Stimulated activated CD4-positive, alpha-beta T cell treated with anti-CD3 and anti-CD28 coated beads, Interleukin-1b, Interleukin-23, amount 100 ng/mL, for 24 hours (primary cell): ENCODE measurements around the gene APOL5.

Experiments used
- DNase-seq, 4 experiments: peaks; one replicate each; pipeline ENCODE4 v3.0.0-alpha.2; 2020; ENCODE audit warnings: low read depth in 4 of 4, low spot score in 1 of 4

APOL5 gene

GRCh38 chr22:35740616-35741015, 22.9 kb downstream of the APOL5 start:
- no peak for DNase-seq

DNA sequence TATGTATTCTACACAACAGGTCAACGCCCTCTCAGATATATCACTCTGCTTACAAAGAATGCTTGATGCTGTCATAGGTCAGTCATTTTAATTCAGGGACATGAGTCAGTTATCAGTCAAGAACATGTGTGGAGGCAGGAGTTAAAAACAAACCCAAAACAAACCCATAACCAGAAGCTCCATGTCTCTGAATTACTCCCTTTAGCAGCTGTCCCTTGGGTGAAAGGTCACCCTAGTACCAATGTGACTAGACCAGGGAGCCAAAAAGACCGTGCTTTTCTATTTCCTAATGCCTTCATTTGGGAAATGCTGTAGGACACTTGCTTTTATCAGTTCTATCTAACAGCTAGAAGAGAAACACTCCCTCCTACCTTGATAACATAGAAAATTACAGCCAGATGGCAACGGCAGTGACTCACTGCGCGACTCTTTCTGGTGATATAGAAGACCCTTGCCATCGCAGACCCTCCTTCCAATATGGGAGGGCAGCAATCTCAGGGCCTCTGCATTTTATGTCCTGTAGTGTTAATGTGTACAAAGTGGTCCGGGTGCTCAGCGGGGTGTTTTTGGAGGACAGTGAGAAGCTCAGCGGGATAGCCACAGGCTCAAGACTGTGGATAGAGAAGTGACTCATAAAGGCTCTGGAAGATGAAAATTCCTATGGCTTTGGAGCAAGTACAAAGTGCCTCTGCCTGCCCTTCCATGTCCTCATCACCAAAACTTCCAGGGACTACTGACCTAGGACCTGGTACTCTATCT, 24.8 kb downstream of the APOL5 start:
- no peak for DNase-seq

DNA sequence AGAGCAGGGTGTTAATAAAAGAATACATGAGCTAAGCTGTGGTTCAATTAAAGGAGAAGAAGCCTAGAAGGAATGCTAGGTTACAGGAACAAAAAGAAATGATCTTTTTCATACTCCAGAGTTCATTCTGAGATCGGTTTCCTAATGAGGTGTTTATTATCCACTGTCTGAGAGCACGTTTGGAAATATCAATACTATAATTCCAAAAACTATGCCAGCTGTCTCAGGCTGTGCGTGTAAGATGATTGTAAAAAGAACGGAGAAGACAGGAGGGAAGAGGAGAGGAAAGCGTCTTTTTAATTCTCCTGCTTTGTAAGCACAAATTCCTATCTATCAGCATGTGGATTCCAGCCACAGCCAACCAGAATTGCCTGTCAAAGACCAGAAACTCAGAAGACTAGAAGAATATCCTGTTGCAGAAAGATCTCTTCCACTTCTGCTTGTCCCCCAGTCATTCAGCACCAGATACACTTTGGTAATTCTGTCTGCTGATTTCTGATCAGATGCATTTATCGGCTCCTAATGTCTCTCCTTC, 25.7 kb downstream of the APOL5 start:
- DNase-seq = no peak

- no peak for DNase-seq
Observed at GRCh38 chr22:35746248-35746647, 28.6 kb downstream of the APOL5 start.

DNA sequence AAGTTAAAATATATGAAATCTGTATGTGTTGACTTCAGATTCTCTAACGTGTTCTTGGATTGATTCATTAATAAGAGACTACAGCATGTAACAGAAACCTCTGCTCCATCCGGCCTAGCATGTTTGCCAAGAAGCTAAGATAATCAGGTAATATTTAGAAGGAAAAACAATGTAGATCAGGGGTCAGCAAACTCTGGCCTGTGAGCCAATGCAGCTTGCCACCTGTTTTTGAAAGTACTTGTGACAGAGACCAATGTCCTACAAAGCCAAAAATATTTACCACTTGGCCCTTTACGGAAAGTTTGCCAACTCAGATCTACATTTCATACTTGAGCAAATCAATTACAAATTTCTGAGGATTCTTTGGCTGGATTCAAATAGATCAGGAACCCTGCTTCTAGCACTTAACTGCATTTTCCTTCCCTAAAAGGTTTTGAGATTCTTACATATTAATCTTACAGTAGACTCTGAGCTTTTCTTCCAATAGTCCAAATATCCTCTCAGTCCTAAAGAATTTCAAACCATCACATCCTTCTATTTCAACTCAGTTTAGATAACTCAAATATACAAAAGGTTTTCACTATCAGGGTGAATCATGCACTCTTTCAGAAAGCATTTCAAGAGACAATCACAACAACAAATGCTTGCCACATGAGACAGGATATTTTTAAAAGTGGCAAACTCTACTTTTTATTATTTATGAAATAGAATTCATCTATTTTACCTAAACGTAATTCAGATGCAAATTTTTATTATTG, 29.5 kb downstream of the APOL5 start:
- DNase-seq = no peak

DNA sequence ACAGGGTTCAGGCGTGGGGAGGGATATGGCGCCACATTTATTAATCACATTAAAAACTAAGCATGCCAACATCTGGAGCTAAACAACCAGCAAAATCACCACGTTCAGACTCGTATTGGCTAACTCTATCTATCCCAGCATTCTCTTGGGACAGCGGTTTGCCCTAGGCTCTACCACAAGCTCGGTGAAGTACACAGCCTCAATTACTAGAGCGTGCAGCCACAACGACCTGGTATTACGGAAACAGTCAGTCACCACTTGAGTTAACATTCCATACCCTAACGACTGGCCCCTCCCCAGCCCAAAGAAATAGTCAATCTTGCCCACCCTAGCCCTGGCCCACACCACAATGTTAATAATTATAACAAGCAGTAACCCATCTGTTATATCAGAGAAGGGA, 32.1 kb downstream of the APOL5 start:
- no peak for DNase-seq

GRCh38 chr22:35752006-35752862, 34.6 kb downstream of the APOL5 start:
- no peak for DNase-seq

- no peak for DNase-seq
Observed at GRCh38 chr22:35752863-35753189, 35.2 kb downstream of the APOL5 start.

DNA sequence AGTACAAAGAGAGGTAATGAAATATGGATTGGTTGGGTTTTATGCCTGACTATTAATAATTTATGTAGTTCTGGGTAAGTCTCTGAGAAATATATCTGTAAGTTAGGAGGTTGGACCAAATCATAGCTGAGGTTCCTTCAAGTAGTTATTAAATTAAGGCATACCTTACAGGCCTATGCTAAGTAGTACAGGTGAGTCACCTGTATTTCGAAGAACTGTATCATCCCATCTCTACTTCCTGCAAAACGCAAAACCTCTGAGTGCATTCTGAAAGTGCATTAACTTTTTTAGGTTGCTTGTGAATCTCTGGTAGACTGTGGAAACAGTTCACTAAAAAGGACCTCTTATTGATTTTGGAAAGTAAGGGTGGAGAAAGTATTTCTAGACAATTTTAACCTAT, 37.1 kb downstream of the APOL5 start:
- DNase-seq = no peak

DNA sequence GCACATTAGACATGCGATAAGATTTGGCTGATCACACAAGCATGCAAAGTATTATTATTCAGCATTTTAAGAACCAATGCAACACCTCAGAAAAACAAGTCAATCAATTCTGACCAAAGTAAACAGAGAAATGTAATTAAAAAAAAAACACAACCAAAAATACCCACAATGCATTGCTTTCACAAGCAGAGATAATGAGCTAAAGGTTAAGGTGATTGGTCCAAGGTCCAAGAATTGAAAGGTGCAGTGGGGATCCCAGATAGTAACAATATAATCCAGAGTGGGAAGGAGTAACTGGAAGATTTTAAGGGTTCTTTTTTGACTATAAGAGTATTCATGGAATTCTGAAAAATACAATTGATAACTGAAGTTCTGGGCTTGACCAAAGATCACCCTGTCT, 39.0 kb downstream of the APOL5 start:
- no peak for DNase-seq

GRCh38 chr22:35758394-35758793, 40.7 kb downstream of the APOL5 start:
- no peak for DNase-seq

DNA sequence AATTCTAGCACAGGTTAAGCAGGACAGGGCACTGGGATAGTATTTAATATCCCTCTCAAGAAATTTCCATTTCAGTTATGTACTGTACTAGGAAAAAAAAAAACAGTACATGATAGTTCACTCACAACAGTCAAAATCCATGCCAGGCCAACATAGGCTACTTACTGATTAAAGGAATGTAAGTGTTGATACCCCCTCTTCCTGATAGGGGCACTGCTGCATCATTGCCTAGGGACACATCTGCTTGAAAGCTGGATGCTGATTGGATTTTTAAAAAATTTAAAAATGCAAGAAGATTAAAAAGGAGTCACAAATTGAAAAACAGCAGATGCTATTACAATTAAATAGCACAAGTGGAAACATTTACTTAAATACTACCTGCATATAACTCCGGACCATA, 43.4 kb downstream of the APOL5 start:
- no peak for DNase-seq

DNA sequence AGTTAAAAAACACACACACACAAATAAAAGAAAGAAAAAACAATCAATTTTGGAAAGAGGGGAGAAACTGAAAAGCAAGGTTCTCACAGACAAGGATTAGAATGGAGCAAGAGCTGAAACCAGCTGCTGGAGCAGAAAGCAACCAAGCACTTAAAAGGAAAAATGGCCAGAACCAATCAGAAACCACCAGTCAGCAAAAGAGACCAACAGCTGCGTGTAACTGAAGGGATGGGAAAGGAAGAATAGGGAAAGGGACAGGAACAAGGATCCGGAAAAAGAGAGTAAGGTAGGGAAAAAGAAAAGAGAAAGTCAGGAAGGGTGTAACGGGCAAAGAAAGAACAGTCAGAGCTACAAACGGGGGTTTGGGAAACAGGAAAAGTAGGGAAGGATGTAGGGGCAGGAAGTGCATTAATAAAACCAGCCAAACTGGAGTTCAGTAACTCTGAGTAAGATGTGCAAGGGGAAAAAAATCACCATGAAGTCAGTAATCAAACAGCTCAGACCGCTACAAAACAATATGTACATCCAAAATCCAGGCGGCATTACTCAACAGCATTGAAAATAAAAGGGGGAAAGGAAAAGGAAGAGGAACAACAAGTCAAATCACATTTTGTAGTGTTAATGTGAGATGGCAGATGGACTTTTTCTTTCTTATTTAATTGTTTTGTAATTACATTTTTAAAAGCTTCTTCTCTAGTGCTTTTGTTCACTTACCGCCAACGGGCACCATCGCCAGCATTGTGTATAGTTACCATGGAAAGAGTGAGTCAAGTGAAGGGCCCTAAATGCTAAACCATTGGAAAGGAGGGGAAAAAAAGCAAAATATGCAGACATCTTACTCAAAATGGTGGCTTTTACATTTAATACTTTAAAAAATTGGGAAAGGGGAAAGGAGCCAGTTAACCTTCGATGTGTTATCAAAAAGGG, 49.2 kb downstream of the APOL5 start:
- no peak for DNase-seq

DNA sequence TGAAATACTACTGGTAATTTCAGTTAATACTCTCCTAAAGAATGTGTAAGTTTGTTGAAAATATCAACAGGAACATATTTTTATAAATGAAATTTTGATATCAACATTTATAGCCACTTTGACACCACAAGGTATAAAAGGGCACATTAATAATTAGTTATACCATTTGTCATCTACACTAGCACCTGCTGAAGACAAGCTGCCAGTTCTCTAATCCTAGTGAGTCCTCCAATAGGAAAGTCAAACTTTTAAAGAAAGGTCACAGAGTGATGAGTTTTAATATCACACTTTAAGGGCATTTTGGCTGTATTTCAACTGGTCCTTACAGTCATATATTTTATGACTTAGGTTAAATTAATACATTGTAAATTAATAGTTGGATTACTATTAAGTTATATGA, 52.3 kb downstream of the APOL5 start:
- no peak for DNase-seq

DNA sequence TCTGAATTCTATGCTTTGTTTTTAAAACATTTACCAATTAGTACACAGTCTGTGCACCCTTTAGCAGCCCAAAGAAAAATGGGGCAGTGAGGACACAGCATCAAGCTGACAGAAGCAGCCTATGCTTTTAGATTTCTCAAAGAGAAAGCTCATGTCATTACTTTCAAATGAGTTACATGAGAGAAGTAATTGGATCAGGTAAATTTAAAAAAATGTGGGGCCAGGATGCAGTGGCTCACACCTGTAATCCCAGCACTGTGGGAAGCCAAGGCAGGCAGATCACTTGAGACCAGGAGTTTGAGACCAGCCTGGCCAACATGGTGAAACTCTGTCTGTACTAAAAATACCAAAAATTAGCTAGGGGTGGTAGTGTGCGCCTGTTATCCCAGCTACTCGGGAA, 57.7 kb downstream of the APOL5 start:
- DNase-seq = no peak

DNA sequence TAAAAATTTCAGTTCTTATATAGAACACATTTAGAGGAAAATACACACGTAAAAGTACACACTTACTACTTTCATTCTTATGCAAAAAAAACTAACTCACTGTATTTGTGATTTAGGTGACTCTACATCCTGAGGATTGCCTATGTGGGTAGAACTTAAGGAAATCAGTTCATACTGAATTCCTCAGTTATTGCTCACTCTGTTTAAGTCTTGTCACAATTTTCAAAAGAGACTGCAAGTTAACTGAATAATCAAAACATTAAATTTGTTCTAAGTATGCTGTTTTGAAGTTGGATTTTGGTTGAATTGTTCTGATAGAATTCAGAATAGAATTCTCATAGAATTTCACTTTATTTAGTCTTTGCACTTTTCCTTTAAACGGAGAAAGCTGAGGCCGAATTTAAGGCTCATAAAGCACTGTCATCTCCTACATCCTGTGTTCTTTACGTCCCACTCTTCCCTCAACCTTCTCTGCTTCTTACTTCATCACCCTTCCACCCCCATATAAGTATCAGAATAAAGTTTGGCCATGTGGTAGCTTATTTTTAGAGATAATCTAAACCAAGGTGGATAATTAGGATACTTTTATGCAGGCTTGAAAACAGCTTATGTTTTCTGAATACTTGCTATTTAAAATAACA, 59.8 kb downstream of the APOL5 start:
- DNase-seq = no peak
